HG03442 (cell line): ENCODE data around the gene GLI1.

Experiments used
- ATAC-seq: cut with Tn5 transposase; IDR thresholded peaks from one replicate; pipeline ENCODE4 v1.9.1; 2021; ENCODE audit warnings: mild to moderate bottlenecking, moderate library complexity; ENCODE audit not compliant: unreplicated experiment

The GLI1 gene

DNA sequence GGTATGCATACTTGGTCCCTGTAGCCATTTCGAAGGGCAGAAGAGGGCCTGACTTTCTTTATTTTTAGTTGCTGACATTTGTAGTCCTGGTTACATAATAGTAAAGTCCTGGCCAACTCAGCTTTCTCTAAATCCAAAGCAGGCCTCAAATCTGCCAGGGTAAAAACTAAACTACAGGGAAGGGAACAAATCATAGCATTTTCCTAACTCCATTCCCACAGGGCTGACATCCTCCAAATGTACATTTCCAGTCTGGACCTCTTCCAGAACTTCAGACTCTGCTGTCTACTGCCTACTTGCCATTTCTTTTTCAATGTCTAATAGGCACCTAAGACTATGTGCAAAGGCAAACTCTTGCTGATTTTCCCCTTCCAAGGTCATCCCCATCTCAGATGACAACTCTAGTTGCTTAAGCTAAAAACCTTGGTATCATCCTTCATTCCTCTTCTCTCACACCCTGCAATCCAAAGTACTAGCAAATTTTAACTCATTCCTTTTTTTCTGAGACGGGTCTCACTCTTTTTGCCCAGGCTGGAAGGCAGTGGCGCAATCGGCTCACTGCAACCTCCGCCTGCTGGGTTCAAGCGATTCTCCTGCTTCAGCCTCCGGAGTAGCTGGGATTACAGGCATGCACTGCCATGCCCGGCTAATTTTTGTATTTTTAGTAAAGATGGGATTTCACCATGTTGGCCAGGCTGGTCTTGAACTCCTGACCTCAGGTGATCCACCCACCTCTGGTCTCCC lies 58.8 kb downstream of the GLI1 start:
- ATAC-seq, result no peak

DNA sequence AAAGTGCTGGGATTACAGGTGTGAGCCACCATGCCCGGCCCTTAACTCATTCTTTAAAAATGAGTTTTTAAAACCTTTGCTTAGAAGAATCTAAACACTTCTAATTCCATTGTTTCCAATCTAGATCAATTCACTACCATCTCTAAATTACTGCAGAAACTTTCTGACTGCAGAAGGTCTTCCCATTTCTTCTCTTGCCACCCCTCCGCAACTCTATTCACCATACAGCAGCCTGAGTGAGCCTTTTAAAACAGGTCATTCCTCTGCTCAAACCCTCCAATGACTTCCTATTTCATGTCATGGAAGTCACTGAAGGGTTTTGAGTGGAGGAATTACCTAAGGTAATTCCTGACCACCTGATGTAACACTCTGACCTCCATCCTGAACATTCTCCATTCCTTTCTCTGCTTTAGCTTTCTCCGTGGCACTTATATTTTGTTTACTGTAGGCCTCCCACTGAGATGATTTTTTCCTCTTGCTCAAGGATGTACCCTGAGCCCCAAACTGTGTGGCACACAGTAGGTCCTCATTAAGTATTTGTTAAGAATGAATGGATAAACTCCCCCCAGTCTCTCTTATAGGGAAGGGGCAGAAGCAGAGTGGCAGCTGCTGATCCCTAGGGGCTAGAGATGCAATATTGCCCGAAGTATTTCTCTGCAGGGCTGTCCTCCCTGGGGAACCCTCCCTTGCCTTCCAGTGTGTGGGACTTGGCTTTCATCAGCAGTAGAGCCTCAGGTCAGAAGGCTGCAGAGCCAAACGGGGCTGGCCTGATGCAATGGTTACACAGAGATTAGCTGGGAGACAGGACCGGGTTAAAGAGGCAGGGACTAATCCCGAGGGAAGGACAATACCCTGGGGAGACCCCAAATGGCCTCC lies 59.6 kb downstream of the GLI1 start:
- no peak for ATAC-seq

DNA sequence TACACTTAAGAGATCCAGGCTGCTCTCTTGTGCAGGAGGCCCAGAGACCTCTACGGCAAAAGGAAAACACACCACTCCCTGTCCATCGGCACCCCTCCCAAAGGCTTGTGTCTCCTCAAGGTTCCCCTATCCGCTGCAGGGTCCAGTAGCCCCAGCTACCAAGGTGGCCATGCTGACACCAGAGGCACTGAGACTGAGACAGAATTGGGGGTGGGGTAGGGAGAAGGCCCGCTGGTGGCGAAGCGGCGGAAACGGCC lies 60.1 kb downstream of the GLI1 start:
- ATAC-seq, result no peak

DNA sequence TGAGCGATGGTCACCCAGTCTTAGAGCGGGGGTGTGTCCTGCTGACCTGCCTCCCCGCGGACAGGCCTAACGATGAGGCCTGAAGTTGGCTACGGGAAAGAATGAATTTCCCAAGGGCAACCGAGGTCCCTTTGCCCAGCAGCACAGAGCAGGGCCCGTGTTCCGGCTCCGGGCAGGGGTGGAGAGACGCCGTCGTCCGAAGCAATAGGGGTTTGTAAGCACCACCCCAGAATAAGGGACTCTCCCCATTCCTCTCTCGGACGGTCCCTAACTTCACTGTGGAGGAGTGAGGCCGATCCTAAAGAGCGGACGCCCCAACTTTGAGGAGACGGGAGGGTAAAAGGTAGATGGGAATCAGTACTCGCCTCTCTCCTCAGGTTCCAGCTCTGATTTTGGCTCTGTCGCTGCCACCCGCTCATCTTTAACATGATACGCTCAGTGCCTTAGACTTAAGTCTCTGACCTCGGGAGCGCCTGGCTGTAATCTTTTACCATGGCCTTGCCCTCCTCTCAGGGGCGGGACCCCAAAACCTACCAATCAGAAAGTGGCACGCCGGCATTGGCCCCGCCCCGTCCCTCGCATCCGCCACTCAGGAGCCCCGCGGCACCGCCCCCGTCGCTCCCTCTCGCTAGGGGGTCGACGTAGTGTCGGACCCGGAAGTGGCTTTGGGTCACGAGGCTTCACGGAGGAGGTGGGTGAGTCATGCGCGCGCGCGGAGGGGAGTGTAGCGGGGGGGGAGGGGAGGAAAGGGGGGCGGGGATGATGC lies 60.7 kb downstream of the GLI1 start, which contains the start of gene DDIT3:
TSS of gene DDIT3 (minus strand) at position 462 of the 766 bp plus-strand sequence. CDS start 3,108 bp downstream, outside the sequence.
- peak; percentile 66 for ATAC-seq

DNA sequence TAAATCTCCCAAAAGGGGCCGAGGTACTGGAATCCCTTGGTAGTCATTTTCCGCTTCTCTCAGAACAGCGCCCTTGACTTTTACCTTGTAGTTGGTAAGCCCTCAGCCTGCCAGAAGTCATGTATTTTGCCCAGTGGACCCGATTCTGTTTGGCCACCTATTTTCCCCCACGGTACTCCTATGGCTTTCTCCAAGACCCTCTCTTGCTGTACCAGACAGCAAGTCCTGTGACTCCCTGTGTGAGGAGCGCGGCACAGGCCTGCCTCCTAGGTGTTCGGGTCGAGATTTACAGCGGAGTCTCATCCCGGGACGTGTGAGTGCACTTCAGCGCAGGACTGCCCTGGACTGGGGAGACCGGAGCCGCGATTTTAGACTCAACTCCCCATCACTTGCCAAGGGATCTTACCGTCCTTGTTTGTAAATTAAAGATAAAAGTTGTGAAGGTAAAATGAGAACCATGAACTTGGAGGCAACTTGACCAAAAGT lies 62.0 kb downstream of the GLI1 start:
- no peak for ATAC-seq
